Activated naive CD4-positive, alpha-beta T cell treated with anti-CD3 and anti-CD28 coated beads for 36 hours (primary cell): ENCODE data around the gene ZC3H12C. TPM values are rescaled to one million over a fixed set of nuclear protein-coding genes. Genes with fewer than 3 reads are reported as not detected.

Source experiments
- CTCF ChIA-PET: fragments of 350-600 bp; sonication (Branson Sonifier 250); formaldehyde crosslinking; loops from one replicate; lab custom pipeline; 2021; ENCODE audit warnings: antibody characterized with exemption; lab: Charles Lee
- DNase-seq: peaks from one replicate; pipeline ENCODE4 v3.0.0-alpha.2; 2020
- H3K27ac Mint-ChIP-seq: one replicate; pipeline ENCODE4 v1.8.0; 2021; ENCODE audit warnings: mild to moderate bottlenecking, mixed read lengths
- H3K27me3 Mint-ChIP-seq: one replicate; pipeline ENCODE4 v1.8.0; 2021; ENCODE audit warnings: low read depth, mixed read lengths
- H3K36me3 Mint-ChIP-seq: one replicate; pipeline ENCODE4 v1.8.0; 2021; ENCODE audit warnings: low read depth, mixed read lengths
- H3K4me1 Mint-ChIP-seq: one replicate; pipeline ENCODE4 v1.8.0; 2021; ENCODE audit warnings: low read depth, mixed read lengths
- H3K4me3 Mint-ChIP-seq: one replicate; pipeline ENCODE4 v1.8.0; 2021; ENCODE audit warnings: mild to moderate bottlenecking, moderate library complexity, mixed read lengths
- H3K9me3 Mint-ChIP-seq: one replicate; pipeline ENCODE4 v1.8.0; 2021; ENCODE audit warnings: mixed read lengths
- intact Hi-C: fragments of 100-400 bp; cut with micrococcal nuclease; formaldehyde crosslinking; loops from one replicate; pipeline ENCODE4 v1.15.1; 2023
- total RNA-seq, 2 experiments: library from RNA; stranded (reverse); gene quantifications; one replicate each; pipeline ENCODE4 v1.2.3, GENCODE V29; 2021

Gene ZC3H12C
- total RNA-seq, 2 experiments from 2014 or later: not detected

- H3K4me1 Mint-ChIP-seq: no peaks in the 10 kb centered on the region
- no peaks in the 10 kb centered on the region for H3K36me3 Mint-ChIP-seq
- CTCF ChIA-PET: no interaction called here
- DNase-seq: no peak
- no peak overlapping the region for H3K4me3 Mint-ChIP-seq
- H3K27ac Mint-ChIP-seq: no peak overlapping the region
- intact Hi-C loops: no loop called here
- H3K9me3 Mint-ChIP-seq: no peaks in the 10 kb centered on the region
- H3K27me3 Mint-ChIP-seq: peaks cover 7% of the 10 kb centered on the region
These were observed 20.8 kb downstream of the ZC3H12C start for GRCh38 chr11:110113973-110114372.

GRCh38 chr11:110119317-110119716, 26.1 kb downstream of the ZC3H12C start:
- DNase-seq: no peak
- CTCF ChIA-PET: interaction anchor here (0.6 kb wide), 1 partner anchor 985 kb away, joined by 3 read pairs; no protein-coding TSS in a partner anchor
- Mint-ChIP-seq H3K36me3 (no peaks in the 10 kb centered on the region), H3K27ac (no peak overlapping the region), H3K9me3 (no peaks in the 10 kb centered on the region), H3K4me1 (no peaks in the 10 kb centered on the region), H3K27me3 (peaks cover 2% of the 10 kb centered on the region), H3K4me3 (no peak overlapping the region)
- intact Hi-C loops: no loop called here

GRCh38 chr11:110121204-110121603, 28.0 kb downstream of the ZC3H12C start:
- H3K27me3 Mint-ChIP-seq: peaks cover 2% of the 10 kb centered on the region

GRCh38 chr11:110123003-110123402, 29.8 kb downstream of the ZC3H12C start:
- Mint-ChIP-seq H3K27ac (no peak overlapping the region), H3K27me3 (peaks cover 2% of the 10 kb centered on the region), H3K36me3 (no peaks in the 10 kb centered on the region), H3K4me1 (no peaks in the 10 kb centered on the region), H3K4me3 (no peak overlapping the region), H3K9me3 (no peaks in the 10 kb centered on the region)
- no peak for DNase-seq
- intact Hi-C loops: no loop called here
- CTCF ChIA-PET: no interaction called here

More at GRCh38 chr11:110121204-110121603, 28.0 kb downstream of the ZC3H12C start:
- H3K36me3 Mint-ChIP-seq: no peaks in the 10 kb centered on the region
- no peak overlapping the region for H3K4me3 Mint-ChIP-seq
- H3K9me3 Mint-ChIP-seq: no peaks in the 10 kb centered on the region
- H3K4me1 Mint-ChIP-seq: no peaks in the 10 kb centered on the region
- CTCF ChIA-PET: no interaction called here
- DNase-seq: no peak
- intact Hi-C loops: no loop called here
- H3K27ac Mint-ChIP-seq: no peak overlapping the region

- Mint-ChIP-seq H3K27ac (no peak overlapping the region), H3K27me3 (peaks cover 2% of the 10 kb centered on the region), H3K4me3 (no peak overlapping the region), H3K4me1 (no peaks in the 10 kb centered on the region), H3K36me3 (no peaks in the 10 kb centered on the region), H3K9me3 (no peaks in the 10 kb centered on the region)
- intact Hi-C loops: no loop called here
- no peak for DNase-seq
- CTCF ChIA-PET: interaction anchor here (0.7 kb wide), 1 partner anchor 1677 kb away, joined by 7 read pairs; no protein-coding TSS in a partner anchor
These were observed 31.4 kb downstream of the ZC3H12C start for GRCh38 chr11:110124605-110125004.

GRCh38 chr11:110125632-110126031, 32.4 kb downstream of the ZC3H12C start:
- Mint-ChIP-seq H3K9me3 (no peaks in the 10 kb centered on the region), H3K27me3 (peaks cover 4% of the 10 kb centered on the region), H3K4me3 (no peak overlapping the region), H3K27ac (no peak overlapping the region), H3K36me3 (no peaks in the 10 kb centered on the region), H3K4me1 (no peaks in the 10 kb centered on the region)
- CTCF ChIA-PET: no interaction called here
- intact Hi-C loops: no loop called here
- DNase-seq: no peak

GRCh38 chr11:110126936-110127335, 33.7 kb downstream of the ZC3H12C start:
- Mint-ChIP-seq H3K36me3 (no peaks in the 10 kb centered on the region), H3K27ac (no peak overlapping the region), H3K4me1 (no peaks in the 10 kb centered on the region), H3K27me3 (peaks cover 9% of the 10 kb centered on the region), H3K4me3 (no peak overlapping the region), H3K9me3 (no peaks in the 10 kb centered on the region)
- no peak for DNase-seq
- CTCF ChIA-PET: no interaction called here
- intact Hi-C loops: no loop called here

GRCh38 chr11:110128161-110128560, 35.0 kb downstream of the ZC3H12C start:
- H3K36me3 Mint-ChIP-seq: no peaks in the 10 kb centered on the region
- no peak overlapping the region for H3K27ac Mint-ChIP-seq
- H3K4me1 Mint-ChIP-seq: no peaks in the 10 kb centered on the region
- H3K4me3 Mint-ChIP-seq: no peak overlapping the region
- no peak for DNase-seq
- CTCF ChIA-PET: interaction anchor here (0.6 kb wide), 1 partner anchor 32 kb away, joined by 3 read pairs; no protein-coding TSS in a partner anchor
- H3K27me3 Mint-ChIP-seq: peaks cover 9% of the 10 kb centered on the region
- intact Hi-C loops: no loop called here
- no peaks in the 10 kb centered on the region for H3K9me3 Mint-ChIP-seq

GRCh38 chr11:110130642-110131238, 37.5 kb downstream of the ZC3H12C start:
- CTCF ChIA-PET: interaction anchor here (0.9 kb wide), 1 partner anchor 12 kb away, joined by 3 read pairs; no protein-coding TSS in a partner anchor
- Mint-ChIP-seq H3K27me3 (peaks cover 7% of the 10 kb centered on the region), H3K4me3 (no peak overlapping the region), H3K4me1 (no peaks in the 10 kb centered on the region), H3K9me3 (no peaks in the 10 kb centered on the region), H3K36me3 (no peaks in the 10 kb centered on the region), H3K27ac (no peak overlapping the region)
- no peak for DNase-seq
- intact Hi-C loops: no loop called here

- no peaks in the 10 kb centered on the region for H3K4me1 Mint-ChIP-seq
- no peak for DNase-seq
- intact Hi-C loops: no loop called here
- no peaks in the 10 kb centered on the region for H3K9me3 Mint-ChIP-seq
- CTCF ChIA-PET: interaction anchor here (0.9 kb wide), 1 partner anchor 11 kb away, joined by 3 read pairs; no protein-coding TSS in a partner anchor
- no peak overlapping the region for H3K27ac Mint-ChIP-seq
- H3K27me3 Mint-ChIP-seq: peaks cover 10% of the 10 kb centered on the region
- H3K36me3 Mint-ChIP-seq: no peaks in the 10 kb centered on the region
- no peak overlapping the region for H3K4me3 Mint-ChIP-seq
These were observed 38.4 kb downstream of the ZC3H12C start for GRCh38 chr11:110131386-110132123.

- CTCF ChIA-PET: no interaction called here
- no peak for DNase-seq
- Mint-ChIP-seq H3K4me1 (no peaks in the 10 kb centered on the region), H3K27ac (no peak overlapping the region), H3K4me3 (no peak overlapping the region), H3K27me3 (peaks cover 10% of the 10 kb centered on the region), H3K9me3 (no peaks in the 10 kb centered on the region), H3K36me3 (no peaks in the 10 kb centered on the region)
- intact Hi-C loops: no loop called here
These were observed 40.0 kb downstream of the ZC3H12C start for GRCh38 chr11:110133160-110133559.

- no peak overlapping the region for H3K4me3 Mint-ChIP-seq
- H3K4me1 Mint-ChIP-seq: no peaks in the 10 kb centered on the region
- DNase-seq: no peak
- CTCF ChIA-PET: no interaction called here
- peaks cover 10% of the 10 kb centered on the region for H3K27me3 Mint-ChIP-seq
- H3K9me3 Mint-ChIP-seq: no peaks in the 10 kb centered on the region
- no peak overlapping the region for H3K27ac Mint-ChIP-seq
- intact Hi-C loops: no loop called here
- no peaks in the 10 kb centered on the region for H3K36me3 Mint-ChIP-seq
These were observed 40.9 kb downstream of the ZC3H12C start for GRCh38 chr11:110134110-110134509.

GRCh38 chr11:110141812-110142211, 48.6 kb downstream of the ZC3H12C start:
- Mint-ChIP-seq H3K36me3 (no peaks in the 10 kb centered on the region), H3K4me1 (no peaks in the 10 kb centered on the region), H3K27me3 (peaks cover 4% of the 10 kb centered on the region), H3K4me3 (no peak overlapping the region), H3K27ac (no peak overlapping the region), H3K9me3 (no peaks in the 10 kb centered on the region)
- intact Hi-C loops: no loop called here
- no peak for DNase-seq
- CTCF ChIA-PET: no interaction called here
